NCI-H2081 (cell line): ENCODE results near the gene GARIN3.
"Not testable (repeated sequence)": the region's sequence is repeated elsewhere in the genome, so short reads cannot be mapped to it uniquely, and the experiment has no call there.

Experiments used
- DNase-seq, 2 experiments: peaks; one replicate each; lab custom pipeline; 2025; lab: John Stamatoyannopoulos, UW

The GARIN3 gene

DNA sequence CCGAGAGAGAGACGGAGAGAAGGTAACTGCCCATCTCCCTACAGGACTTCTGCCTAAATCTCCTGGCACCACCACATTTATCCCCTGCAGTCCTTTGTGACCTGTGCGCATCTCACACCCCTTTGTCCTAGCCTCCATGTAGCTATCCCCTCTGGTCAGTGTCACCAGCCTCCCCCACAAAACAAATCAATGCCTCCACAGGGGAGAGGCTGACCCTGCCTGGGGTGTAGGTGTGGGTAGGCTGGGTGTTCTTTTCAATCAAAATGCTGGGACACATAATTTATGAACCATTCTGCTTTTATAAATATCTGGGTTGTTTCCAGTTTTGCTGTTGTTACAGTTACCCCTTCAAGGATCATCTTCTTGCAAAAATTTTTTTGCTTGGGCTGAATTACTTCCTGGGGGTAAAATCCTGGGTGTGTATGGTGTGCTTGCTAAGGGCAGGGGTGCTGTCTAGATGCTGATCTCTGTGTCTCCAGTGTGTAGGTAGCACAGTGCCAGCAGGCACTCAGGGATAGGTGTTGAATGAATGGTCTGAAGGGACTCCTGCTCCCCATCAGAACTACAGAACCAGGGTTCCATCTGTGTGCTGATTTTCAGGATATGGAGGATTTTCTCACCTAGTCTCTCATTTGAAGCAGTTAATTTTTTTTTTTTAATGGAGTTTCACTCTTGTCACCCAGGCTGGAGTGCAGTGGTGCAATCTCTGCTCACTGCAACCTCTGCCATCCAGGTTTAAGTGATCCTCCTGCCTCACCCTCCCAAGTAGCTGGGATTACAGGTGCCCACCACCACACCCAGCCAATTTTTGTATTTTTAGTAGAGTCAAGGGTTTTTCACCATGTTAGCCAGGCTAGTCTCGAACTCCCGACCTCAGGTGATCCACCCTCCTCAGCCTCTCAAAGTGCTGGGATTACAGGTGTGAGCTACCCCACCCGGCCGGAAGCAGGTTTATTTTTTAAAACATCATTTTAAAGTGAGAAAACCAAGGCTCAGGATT is at the start of gene GARIN3:
Gene GARIN3, minus strand, starts transcription at position 51 of the 1,000 bp plus-strand sequence. CDS start 96 bp downstream, outside the sequence.
- DNase-seq: no peak

DNA sequence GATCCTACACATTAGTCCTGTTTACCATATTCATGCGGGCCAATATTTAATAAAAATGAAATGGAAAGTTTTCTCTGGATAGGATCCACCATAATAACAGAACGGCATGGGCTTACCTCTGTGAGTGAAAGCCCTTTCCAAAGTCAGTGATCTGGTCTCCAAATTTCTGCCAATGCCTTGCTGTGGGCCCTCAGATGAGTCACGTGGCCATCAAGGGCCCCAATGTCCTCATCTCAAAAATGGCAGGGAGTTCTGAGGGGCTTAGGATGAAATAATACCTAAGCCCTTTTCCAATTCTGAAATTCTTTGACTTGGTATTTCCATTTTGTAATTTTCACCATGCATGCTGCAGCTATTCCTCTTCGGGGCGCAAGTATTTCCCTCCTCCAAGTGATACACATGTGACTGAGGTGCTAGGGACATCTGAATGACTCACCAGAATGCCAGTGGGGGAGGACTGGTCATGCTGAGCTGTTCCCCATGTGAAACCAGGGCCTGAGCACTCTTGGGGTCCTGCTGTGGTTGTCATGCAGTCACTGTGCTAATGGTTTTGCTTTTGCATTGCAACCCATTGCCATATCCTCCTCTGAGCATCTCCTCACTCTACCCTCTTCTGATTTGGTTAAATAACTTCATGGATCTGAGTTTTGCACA is 49.6 kb upstream of the GARIN3 start:
- no peak for DNase-seq

DNA sequence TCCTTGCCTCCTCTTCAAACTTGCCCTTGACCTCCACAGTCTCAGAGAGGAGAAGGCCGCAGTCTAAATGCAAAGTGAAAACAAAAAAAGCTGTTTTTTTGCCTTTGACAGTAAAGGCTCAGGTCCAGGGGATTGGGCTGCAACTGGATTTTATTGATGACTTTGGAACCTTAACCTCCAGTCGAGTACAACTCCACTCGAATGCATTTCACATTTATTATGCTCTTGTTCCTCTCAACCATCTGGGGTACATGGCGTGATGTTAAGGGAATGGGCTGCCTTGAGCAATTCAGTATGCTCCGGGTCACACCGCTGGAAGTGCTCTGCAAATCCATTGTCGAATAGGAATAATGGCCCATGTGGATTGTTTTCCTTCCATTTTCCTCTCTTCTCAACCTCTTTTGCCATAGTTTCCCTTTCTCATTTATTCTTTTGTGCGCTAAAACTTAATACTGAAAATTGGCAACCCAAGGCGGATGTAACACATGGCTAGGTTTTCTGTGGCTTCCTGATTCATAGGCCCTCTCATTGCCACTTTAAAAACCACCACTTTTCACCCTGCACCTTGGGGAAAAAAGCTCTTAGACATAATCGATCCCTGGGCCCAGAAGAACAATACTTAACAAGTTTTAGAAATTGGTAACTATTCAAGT is 48.9 kb upstream of the GARIN3 start:
- no peak for DNase-seq

DNA sequence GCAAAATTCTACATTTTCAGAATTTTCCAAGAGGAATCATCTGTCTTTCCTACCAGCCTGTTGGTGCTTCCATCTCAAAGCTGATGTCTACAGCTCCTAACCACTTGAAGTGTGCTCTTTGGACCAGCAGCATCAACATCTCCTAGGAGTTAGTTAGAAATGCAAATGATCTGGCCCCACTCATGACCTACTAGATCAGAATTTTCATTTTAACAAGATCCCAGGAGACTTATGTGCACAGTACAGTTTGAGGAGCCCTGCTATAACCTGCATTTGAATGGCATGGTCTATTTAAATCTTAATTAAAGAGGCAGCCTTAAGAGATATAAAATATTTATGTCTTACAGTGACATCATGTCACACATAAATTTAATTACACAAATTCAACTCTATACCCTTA is 48.4 kb upstream of the GARIN3 start:
- no peak for DNase-seq

- DNase-seq: no peak
Observed at GRCh38 chr5:157213527-157214243, 47.6 kb upstream of the GARIN3 start.

DNA sequence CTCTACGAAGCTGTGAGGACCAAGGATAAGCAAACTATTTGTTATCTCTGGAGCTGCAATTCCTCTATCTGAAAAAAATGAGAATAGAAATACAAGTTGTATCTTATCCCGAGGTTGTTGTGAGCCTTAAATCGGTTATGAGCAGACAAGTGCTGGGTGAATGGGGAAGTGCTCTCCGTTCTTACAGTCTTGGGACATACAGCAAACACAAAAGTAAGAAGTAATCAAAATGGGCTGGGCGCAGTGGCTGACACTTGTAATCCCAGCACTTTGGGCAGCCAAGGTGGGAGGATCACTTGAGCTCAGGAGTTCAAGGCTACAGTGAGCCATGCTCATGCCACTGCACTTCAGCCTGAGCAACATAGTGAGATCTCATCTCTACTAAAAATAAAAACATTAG is 46.2 kb upstream of the GARIN3 start:
- no peak for DNase-seq

- DNase-seq: not testable (repeated sequence)
Observed at GRCh38 chr5:157210652-157211051, 44.6 kb upstream of the GARIN3 start.

GRCh38 chr5:157205708-157206107 is 39.6 kb upstream of the GARIN3 start:
- DNase-seq: no peak

DNA sequence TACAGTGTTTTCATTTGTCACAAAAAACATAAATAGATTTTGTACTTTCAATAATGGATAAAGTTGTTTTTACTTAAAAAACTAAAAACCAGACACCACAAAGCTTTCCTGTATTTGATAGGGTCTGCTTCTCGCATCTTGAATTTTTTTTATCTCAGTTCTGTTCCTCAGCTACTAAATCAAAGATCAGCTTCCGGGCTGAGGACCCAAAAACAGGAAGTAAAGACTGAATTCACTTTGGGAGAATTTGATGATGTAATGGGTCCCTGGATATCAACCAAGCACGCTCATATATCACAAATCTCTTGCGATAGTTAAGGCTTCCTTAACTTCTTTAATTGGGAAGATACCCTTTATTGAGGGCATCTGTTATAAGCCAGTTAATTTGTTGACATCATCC is 38.7 kb upstream of the GARIN3 start:
- DNase-seq: no peak

- DNase-seq: no peak
Observed at GRCh38 chr5:157203417-157203816, 37.4 kb upstream of the GARIN3 start.

- DNase-seq: no peak
Observed at GRCh38 chr5:157201857-157202256, 35.8 kb upstream of the GARIN3 start.

DNA sequence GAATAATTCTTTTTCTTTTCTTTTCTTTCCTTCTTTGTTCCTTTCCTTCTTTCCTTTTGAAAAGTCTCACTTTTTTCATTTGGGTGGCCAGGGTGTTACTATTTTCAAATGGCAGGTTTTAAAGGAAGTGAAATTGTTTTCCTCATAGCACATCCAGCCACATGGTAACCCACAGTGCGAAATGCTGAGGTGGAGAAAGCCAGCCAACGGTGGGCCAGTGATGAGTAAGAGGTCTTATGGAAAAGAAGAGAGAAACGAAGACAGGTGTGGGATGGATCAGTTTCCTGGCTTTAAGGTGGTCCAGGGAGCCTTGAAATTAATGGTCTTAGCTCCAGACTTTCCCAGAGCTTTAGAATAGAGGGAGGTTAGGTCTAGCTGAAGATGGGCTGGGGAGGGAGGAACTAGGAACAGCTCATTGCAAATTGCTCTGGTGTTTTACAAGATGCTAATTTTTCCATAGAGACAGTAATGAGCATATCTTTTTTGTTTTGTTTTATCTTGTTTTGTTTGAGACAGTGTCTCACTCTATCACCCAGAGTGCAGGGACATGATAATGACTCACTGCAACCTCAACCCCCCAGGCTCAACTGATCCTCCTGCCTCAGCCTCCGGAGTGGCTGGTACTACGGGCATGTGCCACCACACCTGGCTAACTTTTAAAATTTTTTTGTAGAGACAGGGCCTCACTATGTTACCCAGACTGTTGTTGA is 32.4 kb upstream of the GARIN3 start:
- no peak for DNase-seq

GRCh38 chr5:157197086-157197485 is 31.0 kb upstream of the GARIN3 start:
- DNase-seq: no peak

DNA sequence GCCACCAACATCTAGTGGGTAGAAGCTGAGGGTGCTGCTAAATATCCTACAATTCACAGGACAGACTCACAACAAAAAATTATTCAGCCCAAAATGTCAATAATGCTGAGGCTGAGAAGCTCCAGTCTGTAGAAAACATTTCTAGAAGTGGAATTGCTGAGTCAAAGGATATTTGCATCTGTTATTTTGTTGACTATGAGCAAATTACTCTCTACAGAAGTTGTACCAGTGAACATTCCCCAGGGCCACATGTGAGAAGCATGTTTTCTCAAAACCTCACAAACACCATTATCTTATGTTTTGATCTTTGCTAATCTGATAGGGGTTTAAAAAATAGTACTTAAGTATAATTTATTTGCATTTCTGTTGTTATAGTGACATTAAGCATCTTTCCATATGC is 30.0 kb upstream of the GARIN3 start:
- DNase-seq: no peak

DNA sequence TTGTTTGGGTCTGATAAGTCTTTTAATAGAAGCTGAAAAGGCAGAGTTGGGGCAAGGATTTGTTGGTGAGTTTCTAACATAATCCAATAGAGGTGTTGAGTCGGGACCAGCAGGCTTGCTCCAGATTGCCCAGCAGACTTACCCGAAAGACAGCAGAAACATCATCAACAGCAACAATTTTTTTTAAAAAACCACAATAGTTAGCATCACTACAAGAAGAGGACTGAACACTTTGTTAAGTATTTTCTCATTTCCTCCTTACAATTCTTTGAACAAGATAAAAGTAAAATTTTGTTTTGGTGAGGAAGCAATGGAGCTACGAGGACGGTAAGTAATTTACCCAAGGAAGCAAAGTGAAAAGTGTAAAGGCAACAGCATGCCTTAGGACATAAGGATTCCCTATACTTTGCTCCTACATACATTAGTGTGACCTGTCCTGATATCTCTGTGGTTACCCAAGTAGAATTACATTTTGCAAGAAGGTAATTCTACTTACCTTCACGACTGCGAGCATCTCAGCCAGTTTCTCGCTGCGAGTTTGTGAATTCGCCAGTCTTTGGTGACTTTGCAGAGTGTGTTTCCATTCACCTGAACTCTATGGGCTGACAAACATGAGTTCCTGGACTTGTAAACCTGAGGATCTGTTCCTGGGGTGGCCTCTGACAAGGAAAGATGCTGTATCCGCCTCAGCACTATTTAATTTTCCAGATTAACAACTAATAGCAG is 27.8 kb upstream of the GARIN3 start:
- DNase-seq: no peak

DNA sequence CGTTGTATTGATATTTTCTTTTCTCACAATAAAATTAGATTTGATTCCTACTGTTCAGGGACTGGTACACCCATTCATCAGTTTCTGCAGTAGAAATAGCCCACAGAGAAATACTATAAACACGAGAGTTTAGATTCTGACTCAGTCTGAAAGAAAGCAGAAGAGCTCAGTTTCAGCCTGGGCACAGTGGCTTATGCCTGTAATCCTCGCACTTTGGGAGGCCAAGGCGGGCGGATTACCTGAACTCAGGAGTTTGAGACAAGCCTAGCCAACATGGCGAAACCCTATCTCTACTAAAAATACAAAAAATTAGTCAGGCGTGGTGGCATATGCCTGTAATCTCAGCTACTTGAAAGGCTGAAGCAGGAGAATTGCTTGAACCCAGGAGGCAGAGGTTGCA is 23.2 kb upstream of the GARIN3 start:
- DNase-seq: no peak

DNA sequence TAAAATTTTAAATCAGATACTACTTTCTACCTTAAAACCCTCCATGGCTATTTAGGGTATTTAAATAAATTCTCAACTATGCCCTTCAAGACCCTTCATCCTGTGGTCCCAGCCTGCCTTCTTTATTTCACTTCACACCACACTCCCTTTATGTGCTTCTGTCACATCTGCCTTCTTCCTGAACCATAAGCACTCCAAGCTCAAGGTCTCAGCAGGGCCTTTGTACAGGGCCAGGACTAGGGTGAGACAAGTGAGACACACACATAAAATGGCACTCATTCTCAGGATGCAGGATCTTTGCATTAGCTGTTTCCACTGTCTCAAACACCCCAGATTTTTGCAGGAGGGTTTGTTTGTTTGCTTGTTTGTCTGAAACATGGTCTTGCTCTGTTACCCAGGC is 22.2 kb upstream of the GARIN3 start:
- no peak for DNase-seq

DNA sequence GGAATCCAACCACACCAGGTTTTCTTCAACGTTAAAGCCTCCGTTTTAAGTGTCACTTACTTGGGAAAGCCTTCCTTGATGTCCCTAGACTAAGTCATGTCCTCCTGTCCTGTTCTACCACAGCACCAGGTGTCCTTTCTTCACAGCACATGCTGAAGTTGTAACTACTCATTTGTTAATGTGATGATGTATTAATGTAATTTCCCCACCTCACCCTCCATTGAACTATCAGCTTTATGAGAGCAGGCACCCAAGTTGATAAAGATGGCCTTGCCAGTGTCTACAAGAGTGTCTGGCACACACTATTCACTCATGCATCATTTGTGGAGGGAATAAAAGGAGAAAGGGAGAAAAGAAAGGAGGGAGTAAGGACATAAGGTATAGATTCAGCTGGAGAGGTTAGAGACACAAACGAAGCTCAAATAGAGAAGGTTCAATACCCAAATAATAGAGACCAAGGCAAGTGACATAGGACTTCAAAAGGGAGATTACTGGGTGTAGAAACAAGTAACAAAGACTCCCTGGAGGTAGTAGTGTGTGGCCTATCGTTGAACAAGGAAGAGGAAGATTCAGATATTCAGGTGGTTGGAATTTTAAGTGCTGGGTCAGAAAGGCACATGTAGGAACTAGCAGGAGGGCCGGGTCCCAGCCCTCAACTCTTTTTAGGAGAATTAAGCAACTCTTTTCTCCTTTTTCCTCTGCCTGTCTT is 21.1 kb upstream of the GARIN3 start:
- no peak for DNase-seq

- no peak for DNase-seq
Observed at GRCh38 chr5:157186309-157187045, 20.4 kb upstream of the GARIN3 start.
